Ishikawa (cell line): ENCODE results near the gene RAX2.
A peak's percentile ranks its signal among the peaks of the same experiment; 100 is the strongest.

ENCODE experiments used
- CEBPB ChIP-seq: IDR thresholded peaks from 2 replicates; pipeline ENCODE4 v1.6.1; 2012
- CREB1 ChIP-seq: IDR thresholded peaks from 2 replicates; pipeline ENCODE4 v1.6.1; 2012; ENCODE audit warnings: low read depth
- EP300 ChIP-seq: IDR thresholded peaks from 2 replicates; pipeline ENCODE4 v1.6.1; 2012; ENCODE audit warnings: borderline replicate concordance
- FOXM1 ChIP-seq: IDR thresholded peaks from 2 replicates; pipeline ENCODE4 v1.6.1; 2012; ENCODE audit warnings: low read depth, borderline replicate concordance
- MAX ChIP-seq: IDR thresholded peaks from 2 replicates; pipeline ENCODE4 v1.6.1; 2012
- NFIC ChIP-seq: IDR thresholded peaks from 2 replicates; pipeline ENCODE4 v1.6.1; 2012
- RAD21 ChIP-seq: IDR thresholded peaks from 2 replicates; pipeline ENCODE4 v1.6.1; 2012; ENCODE audit warnings: low read depth
- REST ChIP-seq: IDR thresholded peaks from 2 replicates; pipeline ENCODE4 v1.6.1; 2012; ENCODE audit warnings: low read depth, mild to moderate bottlenecking
- TAF1 ChIP-seq: IDR thresholded peaks from 2 replicates; pipeline ENCODE4 v1.6.1; 2012; ENCODE audit warnings: low read depth, mild to moderate bottlenecking
- TCF12 ChIP-seq: IDR thresholded peaks from 2 replicates; pipeline ENCODE4 v1.6.1; 2012; ENCODE audit warnings: low read depth
- TEAD4 ChIP-seq: IDR thresholded peaks from 2 replicates; pipeline ENCODE4 v1.6.1; 2012
- USF1 ChIP-seq: IDR thresholded peaks from 2 replicates; pipeline ENCODE4 v1.6.1; 2012
- YY1 ChIP-seq: IDR thresholded peaks from 2 replicates; pipeline ENCODE4 v1.6.1; 2012; ENCODE audit warnings: low read depth
- ZBTB7A ChIP-seq: IDR thresholded peaks from 2 replicates; pipeline ENCODE4 v1.6.1; 2012; ENCODE audit warnings: low read depth

GRCh38 chr19:3721131-3721886, 50.7 kb downstream of the RAX2 start:
- TF ChIP-seq YY1 (peak; percentile 82), MAX (peak; percentile 81), TAF1 (peak; percentile 66), FOXM1 (no peak), NFIC (peak; percentile 72), CREB1 (peak; percentile 50), USF1 (peak; percentile 29; the same call in 1 of the 2 replicates), TCF12 (peak; percentile 90), EP300 (peak; percentile 56; the same call in 1 of the 2 replicates), REST (no peak), TEAD4 (peak; percentile 72), RAD21 (peak; percentile 34; the same call in 1 of the 2 replicates), CEBPB (peak; percentile 14; the same call in 1 of the 2 replicates), ZBTB7A (peak; percentile 66)
